Measurements from ENCODE around the gene IRF9. TPM values are rescaled to one million over a fixed set of nuclear protein-coding genes. Genes with fewer than 3 reads are reported as not detected.

IRF9 gene
- total RNA-seq, 1 donor = 63.1 TPM

GRCh38 chr14:24155100-24155499 lies 6.0 kb upstream of the IRF9 start:
- H3K4me3 ChIP-seq (ENCODE audit: low read depth, low read length) = no peak overlapping the region
- TF ChIP-seq, protein P1, sequence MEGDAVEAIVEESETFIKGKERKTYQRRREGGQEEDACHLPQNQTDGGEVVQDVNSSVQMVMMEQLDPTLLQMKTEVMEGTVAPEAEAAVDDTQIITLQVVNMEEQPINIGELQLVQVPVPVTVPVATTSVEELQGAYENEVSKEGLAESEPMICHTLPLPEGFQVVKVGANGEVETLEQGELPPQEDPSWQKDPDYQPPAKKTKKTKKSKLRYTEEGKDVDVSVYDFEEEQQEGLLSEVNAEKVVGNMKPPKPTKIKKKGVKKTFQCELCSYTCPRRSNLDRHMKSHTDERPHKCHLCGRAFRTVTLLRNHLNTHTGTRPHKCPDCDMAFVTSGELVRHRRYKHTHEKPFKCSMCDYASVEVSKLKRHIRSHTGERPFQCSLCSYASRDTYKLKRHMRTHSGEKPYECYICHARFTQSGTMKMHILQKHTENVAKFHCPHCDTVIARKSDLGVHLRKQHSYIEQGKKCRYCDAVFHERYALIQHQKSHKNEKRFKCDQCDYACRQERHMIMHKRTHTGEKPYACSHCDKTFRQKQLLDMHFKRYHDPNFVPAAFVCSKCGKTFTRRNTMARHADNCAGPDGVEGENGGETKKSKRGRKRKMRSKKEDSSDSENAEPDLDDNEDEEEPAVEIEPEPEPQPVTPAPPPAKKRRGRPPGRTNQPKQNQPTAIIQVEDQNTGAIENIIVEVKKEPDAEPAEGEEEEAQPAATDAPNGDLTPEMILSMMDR (IDR thresholded peaks at IDR 0.05; ENCODE audit: insufficient read depth, low read length) = no peak

DNA sequence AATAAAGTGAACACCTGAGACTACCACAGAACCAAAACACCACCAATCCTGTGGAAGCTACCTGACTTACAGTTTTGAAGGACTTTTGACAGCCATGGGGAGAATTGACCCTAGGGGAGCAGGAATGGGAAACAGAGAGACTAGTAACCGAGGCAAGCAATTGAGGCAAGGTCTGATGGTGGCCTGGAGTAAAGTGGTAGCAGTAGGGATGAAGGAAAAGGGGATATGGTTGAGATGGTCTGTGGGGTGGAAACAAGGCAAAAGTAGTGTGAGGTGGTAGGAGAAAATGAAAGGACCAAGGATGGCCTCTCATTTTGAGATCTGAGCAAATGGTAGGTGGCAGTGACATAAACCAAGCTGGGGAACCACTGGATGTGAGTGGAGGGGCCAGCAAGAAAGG lies 4.2 kb upstream of the IRF9 start:
- H3K4me3 ChIP-seq (ENCODE audit: low read depth, low read length) = no peak overlapping the region
- TF ChIP-seq, protein P1 (IDR thresholded peaks at IDR 0.05; ENCODE audit: insufficient read depth, low read length) = no peak
- DNase-seq (ENCODE audit: low read depth) = no peak

More at GRCh38 chr14:24155100-24155499, 6.0 kb upstream of the IRF9 start:
- no peak for DNase-seq (ENCODE audit: low read depth)

- DNase-seq (ENCODE audit: low read depth) = no peak
- no peak overlapping the region for H3K4me3 ChIP-seq (ENCODE audit: low read depth, low read length)
- TF ChIP-seq, protein P1 (IDR thresholded peaks at IDR 0.05; ENCODE audit: insufficient read depth, low read length) = no peak
Measured at GRCh38 chr14:24157331-24157730, 3.7 kb upstream of the IRF9 start.

- H3K4me3 ChIP-seq (ENCODE audit: low read depth, low read length) = no peak overlapping the region
- DNase-seq (ENCODE audit: low read depth) = no peak
- TF ChIP-seq, protein P1 (IDR thresholded peaks at IDR 0.05; ENCODE audit: insufficient read depth, low read length) = no peak
Measured at GRCh38 chr14:24159777-24160498, 1.1 kb upstream of the IRF9 start.

GRCh38 chr14:24160499-24160849 lies 591 bp upstream of the IRF9 start:
- no peak for DNase-seq (ENCODE audit: low read depth)
- TF ChIP-seq, protein P1 (IDR thresholded peaks at IDR 0.05; ENCODE audit: insufficient read depth, low read length) = no peak
- H3K4me3 ChIP-seq (ENCODE audit: low read depth, low read length) = no peak overlapping the region

DNA sequence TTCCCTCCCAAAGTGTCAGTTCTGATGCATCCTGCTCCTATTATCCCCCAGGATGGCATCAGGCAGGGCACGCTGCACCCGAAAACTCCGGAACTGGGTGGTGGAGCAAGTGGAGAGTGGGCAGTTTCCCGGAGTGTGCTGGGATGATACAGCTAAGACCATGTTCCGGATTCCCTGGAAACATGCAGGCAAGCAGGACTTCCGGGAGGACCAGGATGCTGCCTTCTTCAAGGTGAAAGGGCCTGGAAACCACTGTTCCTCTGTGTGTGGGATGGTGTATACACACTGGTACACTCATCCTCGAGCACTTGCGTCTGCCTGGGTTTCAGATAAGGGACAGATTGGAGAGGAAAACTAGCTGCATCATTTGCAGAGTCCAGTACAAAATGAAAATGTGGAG lies 1.0 kb downstream of the IRF9 start:
- peak; percentile 44 for DNase-seq (ENCODE audit: low read depth)

More for the DNA sequence above, 1.0 kb downstream of the IRF9 start:
- TF ChIP-seq, protein P1 (IDR thresholded peaks at IDR 0.05; ENCODE audit: insufficient read depth, low read length) = no peak
- peak overlapping the region; percentile 70 for H3K4me3 ChIP-seq (ENCODE audit: low read depth, low read length)

Data from fibroblast of the aortic adventitia (primary cell).